ENCODE measurements around the gene TNIP3. TPM values are rescaled to one million over a fixed set of nuclear protein-coding genes. Genes with fewer than 3 reads are reported as not detected.

The TNIP3 gene
- total RNA-seq, result not detected in 2 replicates
- 0.05 TPM for total RNA-seq (2013)
- not detected in 2 replicates for polyA plus RNA-seq
- not detected in 2 replicates for polyA minus RNA-seq

DNA sequence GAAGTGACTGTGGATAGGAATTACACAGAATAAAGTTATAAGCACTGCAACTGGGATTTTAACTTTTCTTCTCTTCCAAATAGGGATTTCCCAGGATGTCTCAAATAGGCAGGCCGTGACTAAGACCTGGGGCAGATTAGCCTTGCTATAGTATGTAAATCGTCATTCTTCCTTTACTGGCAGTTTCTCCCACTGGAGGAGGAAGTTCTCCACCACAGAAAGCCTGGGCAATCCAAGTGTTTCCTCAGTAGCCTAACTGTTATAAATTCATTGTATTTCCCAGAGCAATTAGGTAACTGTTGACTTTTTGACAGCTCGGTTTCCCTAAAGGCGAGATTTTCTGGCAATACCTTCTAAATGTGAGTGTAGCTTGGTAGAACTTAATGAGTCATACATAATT lies at the start of gene TNIP3:
Gene TNIP3 (minus strand): TSS at position 31 of the 400 bp plus-strand sequence. CDS start 196 bp downstream, outside the sequence.
- POLR2A ChIA-PET, result no interaction called here

DNA sequence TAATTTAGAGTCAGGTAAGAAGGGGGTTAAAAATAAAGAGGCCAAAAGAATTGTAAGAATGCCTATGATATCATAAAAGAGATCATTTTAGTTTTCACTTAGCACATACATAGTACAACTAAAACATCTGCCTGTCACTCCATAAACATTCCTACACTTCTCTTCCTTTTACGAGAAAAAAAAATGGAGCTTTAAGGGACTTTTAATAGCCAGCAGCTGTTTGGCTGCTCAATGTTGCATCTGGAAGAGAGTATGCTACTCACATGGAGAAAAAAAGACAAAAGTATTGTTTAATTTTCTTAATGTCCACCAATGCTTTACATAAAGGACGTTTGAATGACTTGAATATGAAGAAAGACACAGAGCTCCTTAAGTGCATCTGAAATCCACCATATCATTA lies 48.7 kb upstream of the TNIP3 start:
- ChIA-PET POLR2A (no interaction called here), CTCF (no interaction called here)
- Histone ChIP-seq H3K4me2 (replicated peaks; ENCODE audit: low read depth, low read length, poor library complexity, severe bottlenecking) (no peak overlapping the region), H2AFZ (ENCODE audit: insufficient read depth, low read depth, low read length, poor library complexity, severe bottlenecking) (no peak overlapping the region), H3K9me3 (ENCODE audit: control extremely low read depth in 1 of 3, control insufficient read depth in 2 of 3, insufficient read depth in 1 of 3, low read length in 2 of 3) (no peaks in the 10 kb centered on the region), H3K27ac (ENCODE audit: low read length in 2 of 2) (no peak overlapping the region), H3K79me2 (ENCODE audit: control insufficient read depth, insufficient read depth, low read length) (no peaks in the 10 kb centered on the region), H3K36me3 (replicated peaks in 1 of 2; ENCODE audit: control extremely low read depth in 1 of 2, control insufficient read depth in 1 of 2, extremely low read depth in 1 of 2, insufficient read depth in 2 of 2, low read length in 1 of 2) (no peaks in the 10 kb centered on the region), H3K4me3 (ENCODE audit: control extremely low read depth in 1 of 5, extremely low read depth in 1 of 5, insufficient read depth in 1 of 5, low read depth in 2 of 5, low read length in 4 of 5) (no peak overlapping the region), H4K20me1 (ENCODE audit: control insufficient read depth, insufficient read depth, low read length, poor library complexity, severe bottlenecking) (no peaks in the 10 kb centered on the region), H3K4me1 (ENCODE audit: control insufficient read depth in 2 of 2, insufficient read depth in 2 of 2, low read length in 2 of 2) (no peaks in the 10 kb centered on the region), H3K27me3 (replicated peaks in 1 of 4; ENCODE audit: control extremely low read depth in 1 of 4, control insufficient read depth in 3 of 4, insufficient read depth in 4 of 4, low read length in 3 of 4) (no peaks in the 10 kb centered on the region), H3K9ac (ENCODE audit: low read length) (no peak overlapping the region)
- TF ChIP-seq CTCF (IDR thresholded peaks at IDR 0.05) (no peak), EZH2 (IDR thresholded peaks at IDR 0.05; ENCODE audit: borderline replicate concordance, insufficient read depth, low read depth, low read length, poor library complexity, severe bottlenecking) (no peak)
- H3K27me3 Mint-ChIP-seq, result no peaks in the 10 kb centered on the region
- no peak overlapping the region for H3K27ac Mint-ChIP-seq
- intact Hi-C loops (cut with micrococcal nuclease), result no loop called here
- no CpG with 5 or more reads among the region's 2 CpGs for WGBS (ENCODE audit: insufficient coverage)
- DNase-seq, result no peak
- H3K9me3 Mint-ChIP-seq (ENCODE audit: insufficient read depth), result peaks cover 2% of the 10 kb centered on the region
- H3K4me3 Mint-ChIP-seq, result no peak overlapping the region
- no peaks in the 10 kb centered on the region for H3K4me1 Mint-ChIP-seq
- ATAC-seq (ENCODE audit: low read depth), result no peak

More for the DNA sequence above, at the start of gene TNIP3:
- Mint-ChIP-seq H3K27me3 (no peaks in the 10 kb centered on the region), H3K9me3 (ENCODE audit: insufficient read depth) (no peaks in the 10 kb centered on the region), H3K27ac (no peak within 1 kb of the TSS), H3K4me3 (no peak within 1 kb of the TSS), H3K4me1 (no peaks in the 10 kb centered on the region)
- no peak within 1 kb of the TSS for H3K27ac ChIP-seq (ENCODE audit: low read length in 2 of 2)
- H2AFZ ChIP-seq (ENCODE audit: insufficient read depth, low read depth, low read length, poor library complexity, severe bottlenecking), result no peak within 1 kb of the TSS
- no peak for TF ChIP-seq CTCF (IDR thresholded peaks at IDR 0.05)
- no peak for TF ChIP-seq EZH2 (IDR thresholded peaks at IDR 0.05; ENCODE audit: borderline replicate concordance, insufficient read depth, low read depth, low read length, poor library complexity, severe bottlenecking)
- no peaks in the 10 kb centered on the region for H4K20me1 ChIP-seq (ENCODE audit: control insufficient read depth, insufficient read depth, low read length, poor library complexity, severe bottlenecking)
- H3K9me3 ChIP-seq (ENCODE audit: control extremely low read depth in 1 of 3, control insufficient read depth in 2 of 3, insufficient read depth in 1 of 3, low read length in 2 of 3), result no peaks in the 10 kb centered on the region
- no peak within 1 kb of the TSS for H3K9ac ChIP-seq (ENCODE audit: low read length)
- intact Hi-C loops (cut with micrococcal nuclease), result no loop called here
- no peaks in the 10 kb centered on the region for H3K27me3 ChIP-seq (replicated peaks in 1 of 4; ENCODE audit: control extremely low read depth in 1 of 4, control insufficient read depth in 3 of 4, insufficient read depth in 4 of 4, low read length in 3 of 4)
- no peak within 1 kb of the TSS for H3K4me3 ChIP-seq (ENCODE audit: control extremely low read depth in 1 of 5, extremely low read depth in 1 of 5, insufficient read depth in 1 of 5, low read depth in 2 of 5, low read length in 4 of 5)
- H3K36me3 ChIP-seq (replicated peaks in 1 of 2; ENCODE audit: control extremely low read depth in 1 of 2, control insufficient read depth in 1 of 2, extremely low read depth in 1 of 2, insufficient read depth in 2 of 2, low read length in 1 of 2), result no peaks in the 10 kb centered on the region
- DNase-seq (no peak), ATAC-seq (ENCODE audit: low read depth) (no peak)
- no peak within 1 kb of the TSS for H3K4me2 ChIP-seq (replicated peaks; ENCODE audit: low read depth, low read length, poor library complexity, severe bottlenecking)
- CTCF ChIA-PET, result interaction anchor here (0.5 kb wide), 1 partner anchor 10 kb away, joined by 3 read pairs; no protein-coding TSS in a partner anchor
- no peaks in the 10 kb centered on the region for H3K4me1 ChIP-seq (ENCODE audit: control insufficient read depth in 2 of 2, insufficient read depth in 2 of 2, low read length in 2 of 2)
- WGBS (ENCODE audit: insufficient coverage), result no CpG with 5 or more reads among the region's 4 CpGs
- H3K79me2 ChIP-seq (ENCODE audit: control insufficient read depth, insufficient read depth, low read length), result no peaks in the 10 kb centered on the region
